DOHH2 (cell line): ENCODE results near the gene TM9SF2.
"Not testable (repeated sequence)": the region's sequence is repeated elsewhere in the genome, so short reads cannot be mapped to it uniquely, and the experiment has no call there.

Experiments
- H3F3A ChIP-seq: fragments of 200-600 bp; sonication (generic), shearing (Covaris generic); 2 replicates; pipeline ENCODE4 v1.6.0; 2016; ENCODE audit warnings: antibody characterized with exemption, mild to moderate bottlenecking; ENCODE audit not compliant: control insufficient read depth, insufficient read depth
- H3K27ac ChIP-seq: fragments of 200-600 bp; sonication (generic); 2 replicates; pipeline ENCODE4 v1.5.1; 2014; ENCODE audit warnings: low read depth, mild to moderate bottlenecking, low read length, moderate library complexity
- H3K27me3 ChIP-seq: fragments of 200-600 bp; sonication (generic); 2 replicates; pipeline ENCODE4 v1.6.1; 2014; ENCODE audit warnings: mild to moderate bottlenecking, low read length, mixed read lengths; ENCODE audit not compliant: control insufficient read depth
- H3K36me3 ChIP-seq: fragments of 200-600 bp; sonication (generic); 2 replicates; pipeline ENCODE4 v1.6.1; 2014; ENCODE audit warnings: mild to moderate bottlenecking, low read length, moderate library complexity, mixed read lengths; ENCODE audit not compliant: control insufficient read depth
- H3K4me1 ChIP-seq: fragments of 200-600 bp; sonication (generic); 2 replicates; pipeline ENCODE4 v1.6.1; 2014; ENCODE audit warnings: mild to moderate bottlenecking, low read length, mixed read lengths; ENCODE audit not compliant: control insufficient read depth
- H3K4me2 ChIP-seq: fragments of 200-600 bp; sonication (generic); 2 replicates; pipeline ENCODE4 v1.6.0; 2014; ENCODE audit warnings: mild to moderate bottlenecking, low read length, moderate library complexity
- H3K4me3 ChIP-seq: fragments of 200-600 bp; sonication (generic); 2 replicates; pipeline ENCODE4 v1.5.1; 2014; ENCODE audit warnings: mild to moderate bottlenecking, low read length, mixed read lengths
- H3K79me2 ChIP-seq: fragments of 200-600 bp; sonication (generic); 2 replicates; pipeline ENCODE4 v1.6.1; 2014; ENCODE audit warnings: mild to moderate bottlenecking, low read length, mixed read lengths; ENCODE audit not compliant: control insufficient read depth
- H3K9me2 ChIP-seq: fragments of 200-600 bp; sonication (generic); replicated peaks from 2 replicates; pipeline ENCODE4 v1.6.1; 2014; ENCODE audit warnings: mild to moderate bottlenecking, low read length, mixed read lengths; ENCODE audit not compliant: control insufficient read depth
- H3K9me3 ChIP-seq: fragments of 200-600 bp; sonication (generic); 2 replicates; pipeline ENCODE4 v1.6.1; 2014; ENCODE audit warnings: antibody characterized with exemption, low read length, mixed read lengths; ENCODE audit not compliant: control insufficient read depth, insufficient read depth
- H4K20me1 ChIP-seq: fragments of 200-600 bp; sonication (generic); 2 replicates; pipeline ENCODE4 v1.6.0; 2014; ENCODE audit warnings: low read depth, mild to moderate bottlenecking, antibody characterized with exemption, low read length, moderate library complexity; ENCODE audit not compliant: control insufficient read depth, insufficient read depth
- CTCF ChIP-seq: fragments of 200-600 bp; sonication (generic); IDR thresholded peaks from one replicate; pipeline ENCODE4 v1.5.1; 2014; ENCODE audit warnings: antibody characterized with exemption, mild to moderate bottlenecking, low read depth, low read length; ENCODE audit not compliant: poor library complexity, severe bottlenecking
- EZH2phosphoT487 ChIP-seq: fragments of 200-600 bp; sonication (generic); IDR thresholded peaks from 2 replicates; pipeline ENCODE4 v1.6.1; 2017; ENCODE audit warnings: borderline replicate concordance, mild to moderate bottlenecking, antibody characterized with exemption, low read length, moderate library complexity, mixed read lengths

TM9SF2 gene

GRCh38 chr13:99486996-99487395 lies 14.3 kb upstream of the TM9SF2 start:
- H3K27me3 ChIP-seq, result peaks cover 14% of the 10 kb centered on the region
- peaks cover 4% of the 10 kb centered on the region; the same call in 1 of the 2 replicates for H3K9me3 ChIP-seq
- H3K27ac ChIP-seq, result no peak overlapping the region
- no peaks in the 10 kb centered on the region for H3K9me2 ChIP-seq
- H3K4me3 ChIP-seq, result no peak overlapping the region
- H3K4me1 ChIP-seq, result no peaks in the 10 kb centered on the region
- TF ChIP-seq CTCF (no peak), EZH2phosphoT487 (no peak)
- no peaks in the 10 kb centered on the region for H3K79me2 ChIP-seq
- no peaks in the 10 kb centered on the region for H3K36me3 ChIP-seq
- H4K20me1 ChIP-seq, result no peaks in the 10 kb centered on the region
- no peak overlapping the region for H3K4me2 ChIP-seq
- no peaks in the 10 kb centered on the region for H3F3A ChIP-seq

- H3K79me2 ChIP-seq, result no peaks in the 10 kb centered on the region
- H3K27ac ChIP-seq, result no peak overlapping the region
- no peaks in the 10 kb centered on the region for H3K36me3 ChIP-seq
- H3K4me3 ChIP-seq, result no peak overlapping the region
- no peaks in the 10 kb centered on the region for H4K20me1 ChIP-seq
- no peaks in the 10 kb centered on the region for H3K4me1 ChIP-seq
- H3K4me2 ChIP-seq, result no peak overlapping the region
- H3K27me3 ChIP-seq, result peaks cover 7% of the 10 kb centered on the region
- no peaks in the 10 kb centered on the region for H3K9me2 ChIP-seq
- peaks cover 8% of the 10 kb centered on the region; the same call in 1 of the 2 replicates for H3K9me3 ChIP-seq
- TF ChIP-seq CTCF (no peak), EZH2phosphoT487 (no peak)
- H3F3A ChIP-seq, result no peaks in the 10 kb centered on the region
Observed at GRCh38 chr13:99489028-99489427, 12.2 kb upstream of the TM9SF2 start.

- not testable (repeated sequence) for H3K9me3 ChIP-seq, H3K4me3 ChIP-seq, H3K4me1 ChIP-seq, H3K27me3 ChIP-seq, H3K4me2 ChIP-seq, H4K20me1 ChIP-seq, H3K27ac ChIP-seq, H3F3A ChIP-seq, H3K36me3 ChIP-seq, H3K9me2 ChIP-seq, H3K79me2 ChIP-seq
Observed at GRCh38 chr13:99491750-99492149, 9.5 kb upstream of the TM9SF2 start.

GRCh38 chr13:99495466-99496183 lies 5.6 kb upstream of the TM9SF2 start:
- no peak overlapping the region for H3K4me3 ChIP-seq
- TF ChIP-seq EZH2phosphoT487, result no peak
- TF ChIP-seq CTCF, result no peak
- no peaks in the 10 kb centered on the region for H3K9me2 ChIP-seq
- H4K20me1 ChIP-seq, result no peaks in the 10 kb centered on the region
- H3F3A ChIP-seq, result peaks cover 8% of the 10 kb centered on the region; the same call in 1 of the 2 replicates
- H3K27ac ChIP-seq, result no peak overlapping the region
- H3K27me3 ChIP-seq, result no peaks in the 10 kb centered on the region
- no peak overlapping the region for H3K4me2 ChIP-seq
- peaks cover 12% of the 10 kb centered on the region for H3K79me2 ChIP-seq
- 0 out of 2 replicates have a peak, but pooled peaks cover 4% of the 10 kb centered on the region for H3K9me3 ChIP-seq
- H3K4me1 ChIP-seq, result peaks cover 32% of the 10 kb centered on the region
- no peaks in the 10 kb centered on the region; the same call in 1 of the 2 replicates for H3K36me3 ChIP-seq
